Loucy (cell line): Measurements from ENCODE around the gene SLC16A5.

ENCODE experiments used
- H2AFZ ChIP-seq: fragments of 200-600 bp; sonication (generic); 2 replicates; pipeline ENCODE4 v1.6.0; 2016; ENCODE audit warnings: antibody characterized with exemption, mild to moderate bottlenecking, low read length, moderate library complexity
- H3F3A ChIP-seq: fragments of 200-600 bp; 2 replicates; pipeline ENCODE4 v1.6.0; 2016; ENCODE audit warnings: antibody characterized with exemption, low read depth, mild to moderate bottlenecking
- H3K27me3 ChIP-seq: fragments of 200-600 bp; sonication (generic); 2 replicates; pipeline ENCODE4 v1.6.1; 2014; ENCODE audit warnings: low read length, mild to moderate bottlenecking; ENCODE audit not compliant: insufficient read depth, poor library complexity, severe bottlenecking
- H3K36me3 ChIP-seq: fragments of 200-600 bp; sonication (generic); 2 replicates; pipeline ENCODE4 v1.6.1; 2016; ENCODE audit warnings: low read length; ENCODE audit not compliant: insufficient read depth
- H3K4me1 ChIP-seq: fragments of 200-600 bp; sonication (generic); 2 replicates; pipeline ENCODE4 v1.5.1; 2014; ENCODE audit warnings: low read length, mild to moderate bottlenecking; ENCODE audit not compliant: insufficient read depth, poor library complexity, severe bottlenecking
- H3K4me2 ChIP-seq: fragments of 200-600 bp; sonication (generic); 2 replicates; pipeline ENCODE4 v1.6.0; 2014; ENCODE audit warnings: antibody characterized with exemption, low read length, low read depth, mild to moderate bottlenecking; ENCODE audit not compliant: poor library complexity, severe bottlenecking
- H3K4me3 ChIP-seq: fragments of 200-600 bp; sonication (generic); 2 replicates; pipeline ENCODE4 v1.5.1; 2014; ENCODE audit warnings: low read length, mild to moderate bottlenecking, mixed read lengths; ENCODE audit not compliant: poor library complexity, severe bottlenecking
- H3K79me2 ChIP-seq: fragments of 200-600 bp; sonication (generic); 2 replicates; pipeline ENCODE4 v1.6.1; 2014; ENCODE audit warnings: low read length; ENCODE audit not compliant: insufficient read depth
- H3K9ac ChIP-seq: fragments of 200-600 bp; sonication (generic); 2 replicates; pipeline ENCODE4 v1.6.0; 2014; ENCODE audit warnings: mild to moderate bottlenecking, low read depth, low read length, moderate library complexity; ENCODE audit not compliant: poor library complexity, severe bottlenecking
- H3K9me2 ChIP-seq: fragments of 200-600 bp; sonication (generic); replicated peaks from 2 replicates; pipeline ENCODE4 v1.6.1; 2016; ENCODE audit warnings: low read depth, low read length, mixed read lengths
- H3K9me3 ChIP-seq: fragments of 200-600 bp; sonication (generic); 2 replicates; pipeline ENCODE4 v1.6.1; 2014; ENCODE audit warnings: mild to moderate bottlenecking, antibody characterized with exemption, low read length, low read depth; ENCODE audit not compliant: insufficient read depth
- H4K20me1 ChIP-seq: fragments of 200-600 bp; sonication (generic); 2 replicates; pipeline ENCODE4 v1.6.0; 2014; ENCODE audit warnings: antibody characterized with exemption, low read length, mild to moderate bottlenecking; ENCODE audit not compliant: insufficient read depth, poor library complexity, severe bottlenecking
- EZH2phosphoT487 ChIP-seq: fragments of 200-600 bp; IDR thresholded peaks from 2 replicates; pipeline ENCODE4 v1.6.1; 2018; ENCODE audit warnings: antibody characterized with exemption, mild to moderate bottlenecking, moderate library complexity, borderline replicate concordance
- TF ChIP-seq, protein P1 (sequence below): fragments of 200-600 bp; sonication (generic); conservative IDR thresholded peaks from 2 replicates; pipeline ENCODE4 v1.5.1; 2014; ENCODE audit warnings: mild to moderate bottlenecking, antibody characterized with exemption, low read length

The SLC16A5 gene

DNA sequence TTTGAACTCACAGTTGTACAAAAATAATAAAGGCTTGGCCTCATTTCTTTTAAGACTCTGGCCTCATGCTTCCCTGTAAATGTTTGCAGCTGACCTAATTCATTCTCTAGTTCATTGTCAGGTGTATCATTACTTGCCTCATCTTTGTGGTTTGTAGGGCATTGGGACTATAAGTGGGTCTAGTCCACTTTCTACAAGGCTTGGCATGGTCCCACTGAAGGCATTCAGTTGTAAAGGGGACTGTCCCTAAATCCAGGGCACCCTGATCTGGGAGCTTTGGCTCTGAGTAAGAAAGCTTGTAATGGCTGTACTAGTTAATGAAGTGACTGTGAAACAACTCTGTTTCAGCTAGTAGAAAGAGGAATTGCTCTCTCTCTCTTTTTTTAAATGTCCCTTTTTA lies 38.0 kb upstream of the SLC16A5 start:
- Histone ChIP-seq H3F3A (no peaks in the 10 kb centered on the region), H3K9ac (peak overlapping the region; percentile 87), H3K4me3 (peak overlapping the region; percentile 88), H3K27me3 (no peaks in the 10 kb centered on the region), H3K79me2 (peaks cover 38% of the 10 kb centered on the region), H3K4me2 (peak overlapping the region; percentile 96), H3K9me3 (no peaks in the 10 kb centered on the region), H3K9me2 (no peaks in the 10 kb centered on the region), H3K36me3 (peaks cover 19% of the 10 kb centered on the region; the same call in 1 of the 2 replicates), H4K20me1 (peaks cover 3% of the 10 kb centered on the region), H3K4me1 (peaks cover 23% of the 10 kb centered on the region), H2AFZ (no peak overlapping the region)
- TF ChIP-seq EZH2phosphoT487: no peak
- TF ChIP-seq, protein P1, sequence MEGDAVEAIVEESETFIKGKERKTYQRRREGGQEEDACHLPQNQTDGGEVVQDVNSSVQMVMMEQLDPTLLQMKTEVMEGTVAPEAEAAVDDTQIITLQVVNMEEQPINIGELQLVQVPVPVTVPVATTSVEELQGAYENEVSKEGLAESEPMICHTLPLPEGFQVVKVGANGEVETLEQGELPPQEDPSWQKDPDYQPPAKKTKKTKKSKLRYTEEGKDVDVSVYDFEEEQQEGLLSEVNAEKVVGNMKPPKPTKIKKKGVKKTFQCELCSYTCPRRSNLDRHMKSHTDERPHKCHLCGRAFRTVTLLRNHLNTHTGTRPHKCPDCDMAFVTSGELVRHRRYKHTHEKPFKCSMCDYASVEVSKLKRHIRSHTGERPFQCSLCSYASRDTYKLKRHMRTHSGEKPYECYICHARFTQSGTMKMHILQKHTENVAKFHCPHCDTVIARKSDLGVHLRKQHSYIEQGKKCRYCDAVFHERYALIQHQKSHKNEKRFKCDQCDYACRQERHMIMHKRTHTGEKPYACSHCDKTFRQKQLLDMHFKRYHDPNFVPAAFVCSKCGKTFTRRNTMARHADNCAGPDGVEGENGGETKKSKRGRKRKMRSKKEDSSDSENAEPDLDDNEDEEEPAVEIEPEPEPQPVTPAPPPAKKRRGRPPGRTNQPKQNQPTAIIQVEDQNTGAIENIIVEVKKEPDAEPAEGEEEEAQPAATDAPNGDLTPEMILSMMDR: no peak

DNA sequence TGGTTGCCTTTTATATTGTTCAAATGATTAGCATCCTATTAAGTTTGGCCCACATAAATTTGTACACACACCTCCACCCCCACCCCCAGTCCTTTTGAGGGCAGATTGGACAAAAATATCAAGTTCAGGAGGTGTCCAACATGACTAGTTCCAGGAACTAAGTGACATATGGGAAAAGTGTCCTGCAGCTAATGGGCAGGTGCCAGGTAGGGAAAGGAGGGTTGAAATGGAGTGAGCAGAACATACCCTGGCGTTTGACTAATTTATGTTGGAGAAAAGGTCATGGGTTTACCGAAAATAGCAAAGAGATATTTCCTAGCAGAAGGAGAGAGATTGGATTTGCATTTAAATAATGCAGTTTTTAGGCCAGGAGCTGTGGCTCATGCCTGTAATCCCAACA lies 35.8 kb upstream of the SLC16A5 start:
- Histone ChIP-seq H4K20me1 (peaks cover 3% of the 10 kb centered on the region), H3K9me2 (no peaks in the 10 kb centered on the region), H3K36me3 (peaks cover 28% of the 10 kb centered on the region; the same call in 1 of the 2 replicates), H3K9ac (no peak overlapping the region), H3K27me3 (no peaks in the 10 kb centered on the region), H3K9me3 (no peaks in the 10 kb centered on the region), H3F3A (no peaks in the 10 kb centered on the region), H3K4me2 (no peak overlapping the region), H2AFZ (no peak overlapping the region), H3K79me2 (peaks cover 27% of the 10 kb centered on the region), H3K4me1 (peaks cover 23% of the 10 kb centered on the region), H3K4me3 (no peak overlapping the region)
- TF ChIP-seq, protein P1: no peak
- TF ChIP-seq EZH2phosphoT487: no peak

DNA sequence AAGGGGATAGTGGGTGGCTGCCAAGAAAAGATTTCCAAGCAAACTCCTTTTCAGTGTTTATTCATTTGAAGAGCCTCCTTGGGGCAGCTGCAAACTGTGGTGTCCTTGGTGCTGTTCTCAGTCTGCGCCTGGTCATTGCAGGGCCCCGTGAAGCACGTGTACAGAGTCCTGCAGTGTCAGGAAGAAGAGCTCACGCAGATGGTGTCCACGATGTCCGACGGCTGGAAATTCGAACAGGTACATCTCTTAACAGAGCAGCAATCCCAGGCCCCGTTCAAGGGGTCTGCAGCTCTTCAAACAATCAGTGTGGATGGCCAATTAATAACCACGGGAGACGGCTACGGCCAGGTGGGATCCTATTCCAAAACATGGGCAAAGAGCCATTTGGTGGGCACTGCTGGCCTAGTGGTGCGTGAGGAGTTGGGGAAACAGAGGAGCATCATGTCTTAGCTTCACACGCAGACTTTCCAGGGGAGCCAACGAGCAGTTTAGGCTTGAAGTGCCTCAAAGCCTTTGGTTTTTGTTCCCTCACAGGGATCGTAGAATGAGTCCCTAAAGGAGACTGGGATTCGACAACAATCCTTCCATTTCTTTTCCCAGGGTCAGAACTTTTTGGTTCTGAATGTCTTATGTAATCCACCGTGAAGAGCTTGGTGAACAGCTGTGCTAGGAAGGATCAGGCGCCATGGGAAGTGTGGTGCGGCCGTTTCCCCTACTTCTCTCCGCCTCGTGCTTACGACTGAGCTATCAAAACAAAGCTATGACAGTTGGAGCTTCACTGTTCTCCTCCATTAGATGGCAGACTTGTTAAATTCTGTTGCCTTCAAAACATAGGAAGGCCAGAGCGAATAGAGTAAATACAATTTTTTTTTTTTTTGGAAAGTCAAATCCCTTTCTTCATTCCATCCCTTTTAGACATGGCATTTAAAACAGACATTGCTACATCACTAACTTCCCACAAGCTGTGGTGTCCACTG lies 28.1 kb upstream of the SLC16A5 start:
- TF ChIP-seq, protein P1: peak; percentile 30; the same call in 1 of the 2 replicates
- TF ChIP-seq EZH2phosphoT487: no peak
- Histone ChIP-seq H3K4me1 (no peaks in the 10 kb centered on the region), H3K4me3 (no peak overlapping the region), H4K20me1 (no peaks in the 10 kb centered on the region), H3K9ac (no peak overlapping the region), H3F3A (no peaks in the 10 kb centered on the region), H3K27me3 (no peaks in the 10 kb centered on the region), H3K9me2 (no peaks in the 10 kb centered on the region), H3K4me2 (no peak overlapping the region), H3K36me3 (peaks cover 61% of the 10 kb centered on the region; the same call in 1 of the 2 replicates), H2AFZ (no peak overlapping the region), H3K79me2 (no peaks in the 10 kb centered on the region), H3K9me3 (no peaks in the 10 kb centered on the region)
